Spleen (tissue), 13 donors: ENCODE data around the gene ZNF516. TPM values are rescaled to one million over a fixed set of nuclear protein-coding genes. Genes with fewer than 3 reads are reported as not detected.
A peak's percentile ranks its signal among the peaks of the same experiment; 100 is the strongest.
"Not testable (repeated sequence)": the region's sequence is repeated elsewhere in the genome, so short reads cannot be mapped to it uniquely, and the experiment has no call there.

ENCODE experiments used
- DNase-seq: peaks from one replicate; pipeline ENCODE4 v3.0.0-alpha.2; 2020
- H3K27ac ChIP-seq, 8 donors: fragments of 200-600 bp; sonication (generic) in 7 of 8; 1 replicate in 4 of 8; 2 replicates in 4 of 8; pipeline versions ENCODE4 v1.5.0 to v1.8.0; 2016 to 2021; ENCODE audit warnings: inconsistent platforms in 4 of 8, mild to moderate bottlenecking in 4 of 8, moderate library complexity in 1 of 8
- H3K27me3 ChIP-seq, 7 donors: fragments of 200-600 bp; sonication (generic) in 6 of 7; replicated peaks in 1 of 7; 1 replicate in 4 of 7; 2 replicates in 3 of 7; pipeline versions ENCODE4 v1.5.0 to v1.8.0; 2016 to 2021; ENCODE audit warnings: inconsistent platforms in 3 of 7, mild to moderate bottlenecking in 1 of 7
- H3K36me3 ChIP-seq, 6 donors: fragments of 200-600 bp; sonication (generic) in 5 of 6; 1 replicate in 4 of 6; 2 replicates in 2 of 6; pipeline versions ENCODE4 v1.5.0 to v1.8.0; 2016 to 2021; ENCODE audit warnings: inconsistent platforms in 2 of 6
- H3K4me1 ChIP-seq, 6 donors: fragments of 200-600 bp; sonication (generic) in 5 of 6; 1 replicate in 3 of 6; 2 replicates in 3 of 6; pipeline versions ENCODE4 v1.5.0 to v1.8.0; 2016 to 2021; ENCODE audit warnings: inconsistent platforms in 3 of 6
- H3K4me3 ChIP-seq, 8 donors: fragments of 200-600 bp; sonication (generic) in 7 of 8; 1 replicate in 4 of 8; 2 replicates in 4 of 8; pipeline versions ENCODE4 v1.5.0 to v1.8.0; 2016 to 2021; ENCODE audit warnings: inconsistent platforms in 4 of 8, mild to moderate bottlenecking in 4 of 8, moderate library complexity in 2 of 8
- H3K9me3 ChIP-seq, 8 donors: fragments of 200-600 bp; sonication (generic) in 7 of 8; 1 replicate in 4 of 8; 2 replicates in 4 of 8; pipeline versions ENCODE4 v1.5.0 to v1.8.0; 2016 to 2021; ENCODE audit warnings: inconsistent platforms in 4 of 8
- POLR2A ChIP-seq, 3 donors: fragments of 450-650 bp; IDR thresholded peaks; one replicate each; pipeline ENCODE4 v1.5.1; 2017; ENCODE audit warnings: antibody characterized with exemption in 3 of 3, mild to moderate bottlenecking in 1 of 3
- POLR2AphosphoS5 ChIP-seq, 3 donors: sonication (generic); formaldehyde crosslinking; IDR thresholded peaks; one replicate each; pipeline ENCODE4 v1.5.1; 2017; ENCODE audit warnings: antibody characterized with exemption in 3 of 3
- WGBS, 5 donors: extraction: QIAGEN DNeasy Blood & Tissue Kit in 3 of 5; methylation state at CpG; one replicate each; pipeline versions ENCODE4 v1.1.5 to v1.1.7; 2013 to 2018; 5-methylcytosine and 5-hydroxymethylcytosine counted together
- intact Hi-C: fragments of 100-400 bp; cut with DNase I; formaldehyde crosslinking; loops from one replicate; pipeline ENCODE4 v1.15.0; 2023; ENCODE audit warnings: low total_unique reads
- long read RNA-seq, 2 donors: transcript quantifications; one replicate each; lab custom pipeline, GENCODE V29; 2026
- polyA plus RNA-seq, 3 donors: library from polyadenylated mRNA; stranded (reverse); fragments of 200-250 nt; gene quantifications; one replicate each; pipeline ENCODE4 v1.2.1, GENCODE V29; 2013
- total RNA-seq, 7 donors: library from RNA; depleted of rRNA in 3 of 7; stranded (reverse); fragments of >200 nt in 3 of 7; fragmentation: NEBNext Ultra II Directional in 4 of 7; extraction: Animal tissue kit (Norgen Biotek cat#: 25700) in 4 of 7; gene quantifications; one replicate each; pipeline versions ENCODE4 v1.1.0 to v1.2.1, GENCODE V29; 2016 to 2021
- TF ChIP-seq, protein P1 (sequence below), 11 experiments: fragments of 200-600 bp in 7 of 11; fragments of 450-650 bp in 4 of 11; sonication (generic) in 4 of 11; IDR thresholded peaks in 8 of 11; conservative IDR thresholded peaks in 3 of 11; 1 replicate in 7 of 11; 2 replicates in 4 of 11; pipeline versions ENCODE4 v1.4.0 to v1.8.0; 2016 to 2021; ENCODE audit warnings: antibody characterized with exemption in 11 of 11, inconsistent platforms in 4 of 11, mild to moderate bottlenecking in 1 of 11
- donor health status: healthy with polysubstance abuse.
- donor health status: DM: no; HTN: no; CAD: no; lungs with moderate emphysema.
- donor health status: DM: no; HTN: no; CAD: no.
- donor health status: Bipolar disorder and iron deficiency.
- donor health status: healthy.
- donor health status: DM: no; HTN: no; CAD: no.
- donor health status: DM: yes; HTN: yes; CAD: no.

The ZNF516 gene, protein sequence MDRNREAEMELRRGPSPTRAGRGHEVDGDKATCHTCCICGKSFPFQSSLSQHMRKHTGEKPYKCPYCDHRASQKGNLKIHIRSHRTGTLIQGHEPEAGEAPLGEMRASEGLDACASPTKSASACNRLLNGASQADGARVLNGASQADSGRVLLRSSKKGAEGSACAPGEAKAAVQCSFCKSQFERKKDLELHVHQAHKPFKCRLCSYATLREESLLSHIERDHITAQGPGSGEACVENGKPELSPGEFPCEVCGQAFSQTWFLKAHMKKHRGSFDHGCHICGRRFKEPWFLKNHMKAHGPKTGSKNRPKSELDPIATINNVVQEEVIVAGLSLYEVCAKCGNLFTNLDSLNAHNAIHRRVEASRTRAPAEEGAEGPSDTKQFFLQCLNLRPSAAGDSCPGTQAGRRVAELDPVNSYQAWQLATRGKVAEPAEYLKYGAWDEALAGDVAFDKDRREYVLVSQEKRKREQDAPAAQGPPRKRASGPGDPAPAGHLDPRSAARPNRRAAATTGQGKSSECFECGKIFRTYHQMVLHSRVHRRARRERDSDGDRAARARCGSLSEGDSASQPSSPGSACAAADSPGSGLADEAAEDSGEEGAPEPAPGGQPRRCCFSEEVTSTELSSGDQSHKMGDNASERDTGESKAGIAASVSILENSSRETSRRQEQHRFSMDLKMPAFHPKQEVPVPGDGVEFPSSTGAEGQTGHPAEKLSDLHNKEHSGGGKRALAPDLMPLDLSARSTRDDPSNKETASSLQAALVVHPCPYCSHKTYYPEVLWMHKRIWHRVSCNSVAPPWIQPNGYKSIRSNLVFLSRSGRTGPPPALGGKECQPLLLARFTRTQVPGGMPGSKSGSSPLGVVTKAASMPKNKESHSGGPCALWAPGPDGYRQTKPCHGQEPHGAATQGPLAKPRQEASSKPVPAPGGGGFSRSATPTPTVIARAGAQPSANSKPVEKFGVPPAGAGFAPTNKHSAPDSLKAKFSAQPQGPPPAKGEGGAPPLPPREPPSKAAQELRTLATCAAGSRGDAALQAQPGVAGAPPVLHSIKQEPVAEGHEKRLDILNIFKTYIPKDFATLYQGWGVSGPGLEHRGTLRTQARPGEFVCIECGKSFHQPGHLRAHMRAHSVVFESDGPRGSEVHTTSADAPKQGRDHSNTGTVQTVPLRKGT
- 10 to 100 TPM; 20.8 to 58.4 (median 41.1) TPM for total RNA-seq
- 1 to 10 TPM; 4.5 to 8.7 (median 4.9) TPM for polyA plus RNA-seq
- long read RNA-seq, donor 1, partial matches to known transcripts: 0 of 1 reads
- long read RNA-seq, donor 1, other reads (novel, unspliced or antisense): 0 of 1 reads
- long read RNA-seq, donor 2, partial matches to known transcripts: 0 of 1 reads
- long read RNA-seq, donor 2, other reads (novel, unspliced or antisense): 0 of 1 reads

DNA sequence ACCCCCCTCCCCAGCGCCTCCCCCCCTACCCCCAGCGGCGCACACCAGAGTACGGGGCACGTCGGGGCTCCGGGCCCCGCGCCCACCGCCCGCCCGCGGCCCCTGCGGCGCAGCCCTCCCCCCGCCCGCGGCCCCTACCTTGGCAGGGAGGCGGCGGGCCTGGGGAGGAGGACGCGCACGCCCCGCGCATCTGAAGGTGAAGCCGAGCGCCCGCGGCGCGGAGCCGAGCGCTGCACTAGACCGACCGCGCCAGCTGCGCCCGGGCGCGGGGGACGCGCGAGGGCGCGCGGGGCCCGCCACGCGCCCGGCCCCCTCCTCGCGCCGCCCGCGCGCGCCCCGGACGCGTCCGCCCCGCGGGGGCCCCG is at the start of gene ZNF516:
TSS of gene ZNF516 (minus strand) at position 237 of the 365 bp plus-strand sequence. CDS start 52,188 bp downstream, outside the sequence.
- peak; percentile 91 for DNase-seq
- Histone ChIP-seq H3K27ac (peak within 1 kb of the TSS; percentile 71 to 97 (median 88)), H3K27me3 (peaks cover 0 to 53% (median 3%) of the 10 kb centered on the region in 7 donors), H3K9me3 (no peaks in the 10 kb centered on the region), H3K36me3 (no peaks in the 10 kb centered on the region), H3K4me1 (peaks cover 4 to 89% (median 40%) of the 10 kb centered on the region in 6 donors), H3K4me3 (peak within 1 kb of the TSS; percentile 64 to 90 (median 76))
- intact Hi-C loops: no loop called here
- TF ChIP-seq POLR2AphosphoS5 (IDR thresholded peaks at IDR 0.05): no peak
- TF ChIP-seq, protein P1, sequence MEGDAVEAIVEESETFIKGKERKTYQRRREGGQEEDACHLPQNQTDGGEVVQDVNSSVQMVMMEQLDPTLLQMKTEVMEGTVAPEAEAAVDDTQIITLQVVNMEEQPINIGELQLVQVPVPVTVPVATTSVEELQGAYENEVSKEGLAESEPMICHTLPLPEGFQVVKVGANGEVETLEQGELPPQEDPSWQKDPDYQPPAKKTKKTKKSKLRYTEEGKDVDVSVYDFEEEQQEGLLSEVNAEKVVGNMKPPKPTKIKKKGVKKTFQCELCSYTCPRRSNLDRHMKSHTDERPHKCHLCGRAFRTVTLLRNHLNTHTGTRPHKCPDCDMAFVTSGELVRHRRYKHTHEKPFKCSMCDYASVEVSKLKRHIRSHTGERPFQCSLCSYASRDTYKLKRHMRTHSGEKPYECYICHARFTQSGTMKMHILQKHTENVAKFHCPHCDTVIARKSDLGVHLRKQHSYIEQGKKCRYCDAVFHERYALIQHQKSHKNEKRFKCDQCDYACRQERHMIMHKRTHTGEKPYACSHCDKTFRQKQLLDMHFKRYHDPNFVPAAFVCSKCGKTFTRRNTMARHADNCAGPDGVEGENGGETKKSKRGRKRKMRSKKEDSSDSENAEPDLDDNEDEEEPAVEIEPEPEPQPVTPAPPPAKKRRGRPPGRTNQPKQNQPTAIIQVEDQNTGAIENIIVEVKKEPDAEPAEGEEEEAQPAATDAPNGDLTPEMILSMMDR (IDR thresholded peaks at IDR 0.05 in 8 of 11, conservative IDR thresholded peaks at IDR 0.05 in 3 of 11): no peak
- TF ChIP-seq POLR2A (IDR thresholded peaks at IDR 0.05): no peak
- 0 to 2% (median 2%) methylated on average over 7 to 64 of the region's 64 CpGs for WGBS, 5 donors

DNA sequence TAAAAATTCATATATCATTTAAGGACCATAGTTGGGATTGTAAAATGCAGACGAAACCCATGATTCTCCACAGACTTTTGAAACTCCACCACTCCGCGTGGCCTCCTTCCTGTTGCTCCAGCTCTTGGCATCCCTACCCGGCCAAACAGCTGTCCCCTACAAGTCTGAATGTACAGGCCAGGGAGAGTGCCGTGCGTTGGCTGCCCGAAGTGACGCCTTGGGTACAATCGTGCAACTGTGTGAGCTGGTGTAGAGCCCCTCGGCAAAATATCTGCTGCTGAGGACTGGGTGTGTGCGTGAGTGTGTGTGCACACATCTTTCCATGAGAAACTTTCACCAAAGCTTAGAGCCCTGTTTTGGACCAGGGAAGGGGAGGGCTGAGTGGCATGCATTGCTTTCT is 43.8 kb upstream of the ZNF516 start:
- no peak overlapping the region for H3K4me3 ChIP-seq
- no peaks in the 10 kb centered on the region for H3K4me1 ChIP-seq
- no peaks in the 10 kb centered on the region for H3K9me3 ChIP-seq
- H3K27ac ChIP-seq: no peak overlapping the region
- TF ChIP-seq, protein P1 (IDR thresholded peaks at IDR 0.05 in 8 of 11, conservative IDR thresholded peaks at IDR 0.05 in 3 of 11): no peak
- TF ChIP-seq POLR2A (IDR thresholded peaks at IDR 0.05): no peak
- TF ChIP-seq POLR2AphosphoS5 (IDR thresholded peaks at IDR 0.05): no peak
- 57 to 82% (median 80%) methylated on average over 11 of the region's 11 CpGs for WGBS, 5 donors
- intact Hi-C loops: no loop called here
- no peaks in the 10 kb centered on the region for H3K36me3 ChIP-seq
- no peaks in the 10 kb centered on the region for H3K27me3 ChIP-seq
- no peak for DNase-seq

DNA sequence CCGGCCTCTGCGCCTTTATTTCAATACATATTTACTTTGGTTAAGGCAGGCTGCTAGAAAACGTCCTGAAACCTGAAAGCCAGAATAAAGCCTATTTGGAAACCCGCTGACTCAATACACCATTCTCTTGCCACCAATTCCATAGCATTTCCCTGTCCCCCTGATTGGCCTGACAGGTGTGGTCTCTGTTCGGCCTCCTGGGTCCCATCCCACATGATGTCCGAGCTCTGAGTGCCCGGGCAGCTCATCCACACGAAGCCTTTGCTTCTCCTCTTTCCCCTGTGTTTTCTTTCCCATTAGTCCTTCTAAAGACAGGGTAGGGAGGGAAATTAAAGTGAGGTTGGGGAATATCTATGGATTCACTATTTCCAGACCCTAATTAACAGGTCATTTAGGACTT is 42.6 kb upstream of the ZNF516 start:
- TF ChIP-seq POLR2A (IDR thresholded peaks at IDR 0.05) (no peak), POLR2AphosphoS5 (IDR thresholded peaks at IDR 0.05) (no peak)
- TF ChIP-seq, protein P1 (IDR thresholded peaks at IDR 0.05 in 8 of 11, conservative IDR thresholded peaks at IDR 0.05 in 3 of 11): no peak
- 89 to 96% (median 91%) methylated on average over 8 of the region's 8 CpGs for WGBS, 5 donors

DNA sequence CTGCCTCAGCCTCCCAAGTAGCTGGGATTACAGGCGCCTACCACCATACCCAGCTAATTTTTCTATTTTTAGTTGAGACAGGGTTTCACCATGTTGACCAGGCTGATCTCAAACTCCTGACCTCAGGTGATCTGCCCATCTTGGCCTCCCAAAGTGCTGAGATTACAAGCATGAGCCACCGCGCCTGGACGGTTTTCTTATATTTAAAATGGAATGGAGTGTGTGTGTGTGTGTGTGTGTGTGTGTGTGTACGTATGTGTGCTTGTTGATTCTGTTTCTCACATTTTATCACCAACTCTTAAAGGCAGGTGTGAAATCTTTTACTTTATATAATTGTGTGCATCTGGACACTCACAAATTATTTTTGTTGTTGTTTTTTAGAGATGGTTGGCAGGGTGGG is 41.6 kb upstream of the ZNF516 start:
- H3K9me3 ChIP-seq, H3K36me3 ChIP-seq, intact Hi-C loops, DNase-seq, H3K27ac ChIP-seq, H3K27me3 ChIP-seq, H3K4me1 ChIP-seq, H3K4me3 ChIP-seq: not testable (repeated sequence)
- 83 to 96% (median 92%) methylated on average over 5 of the region's 5 CpGs for WGBS, 5 donors

More for the DNA sequence above, 42.6 kb upstream of the ZNF516 start:
- no peak overlapping the region for H3K27ac ChIP-seq
- H3K4me1 ChIP-seq: no peaks in the 10 kb centered on the region
- H3K4me3 ChIP-seq: no peak overlapping the region
- no peak for DNase-seq
- no peaks in the 10 kb centered on the region for H3K9me3 ChIP-seq
- intact Hi-C loops: no loop called here
- no peaks in the 10 kb centered on the region for H3K36me3 ChIP-seq
- H3K27me3 ChIP-seq: no peaks in the 10 kb centered on the region
